A549 (cell line): ENCODE measurements around the gene SOX6.

Experiments
- HOXA7 ChIP-seq: fragments of 250-450 bp; sonication (Bioruptor Pico); IDR thresholded peaks from 2 replicates; pipeline ENCODE4 v1.5.0; 2020; ENCODE audit warnings: mild to moderate bottlenecking, moderate library complexity
- REST ChIP-seq: fragments of 200-600 bp; sonication (generic); IDR thresholded peaks from 2 replicates; pipeline ENCODE4 v1.6.1; 2016; ENCODE audit warnings: antibody characterized with exemption, mild to moderate bottlenecking, moderate library complexity

GRCh38 chr11:16082095-16083055 lies 274.0 kb downstream of the SOX6 start:
- TF ChIP-seq HOXA7 (CRISPR knock-in tag) (no peak), REST (no peak)
